22Rv1 (cell line): Measurements from ENCODE around the gene TRIM72.

ENCODE experiments used
- H3K27ac ChIP-seq: fragments of 450-650 bp; 2 replicates; pipeline ENCODE4 v1.5.1; 2017
- ZFX ChIP-seq: fragments of 450-650 bp; IDR thresholded peaks from 2 replicates; pipeline ENCODE4 v1.6.1; 2017; ENCODE audit warnings: antibody characterized with exemption, borderline replicate concordance
- TF ChIP-seq, protein P1 (sequence below): fragments of 450-650 bp; IDR thresholded peaks from 2 replicates; pipeline ENCODE4 v1.5.1; 2017; ENCODE audit warnings: mild to moderate bottlenecking

The TRIM72 gene

DNA sequence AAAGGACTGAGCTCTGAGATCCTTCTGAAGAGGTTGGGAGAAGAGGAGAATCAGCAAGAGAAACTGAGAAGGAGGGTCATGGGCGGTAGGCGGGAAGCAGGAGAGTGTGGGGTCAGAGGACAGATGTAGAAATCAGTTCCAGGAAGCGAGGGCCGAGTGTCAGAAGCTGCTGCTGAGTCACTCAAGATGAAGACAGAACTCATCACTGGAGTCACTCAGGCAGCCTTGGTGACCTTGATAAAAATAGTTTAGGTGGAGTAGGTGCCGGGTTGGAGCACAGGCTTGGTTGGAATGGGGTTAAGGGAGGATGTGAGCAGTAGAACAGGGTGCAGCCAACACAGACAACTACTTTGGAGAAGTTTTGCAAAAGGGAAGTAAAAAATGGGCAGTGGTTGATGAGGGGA, 39.7 kb downstream of the TRIM72 start:
- TF ChIP-seq ZFX, result no peak
- TF ChIP-seq, protein P1, sequence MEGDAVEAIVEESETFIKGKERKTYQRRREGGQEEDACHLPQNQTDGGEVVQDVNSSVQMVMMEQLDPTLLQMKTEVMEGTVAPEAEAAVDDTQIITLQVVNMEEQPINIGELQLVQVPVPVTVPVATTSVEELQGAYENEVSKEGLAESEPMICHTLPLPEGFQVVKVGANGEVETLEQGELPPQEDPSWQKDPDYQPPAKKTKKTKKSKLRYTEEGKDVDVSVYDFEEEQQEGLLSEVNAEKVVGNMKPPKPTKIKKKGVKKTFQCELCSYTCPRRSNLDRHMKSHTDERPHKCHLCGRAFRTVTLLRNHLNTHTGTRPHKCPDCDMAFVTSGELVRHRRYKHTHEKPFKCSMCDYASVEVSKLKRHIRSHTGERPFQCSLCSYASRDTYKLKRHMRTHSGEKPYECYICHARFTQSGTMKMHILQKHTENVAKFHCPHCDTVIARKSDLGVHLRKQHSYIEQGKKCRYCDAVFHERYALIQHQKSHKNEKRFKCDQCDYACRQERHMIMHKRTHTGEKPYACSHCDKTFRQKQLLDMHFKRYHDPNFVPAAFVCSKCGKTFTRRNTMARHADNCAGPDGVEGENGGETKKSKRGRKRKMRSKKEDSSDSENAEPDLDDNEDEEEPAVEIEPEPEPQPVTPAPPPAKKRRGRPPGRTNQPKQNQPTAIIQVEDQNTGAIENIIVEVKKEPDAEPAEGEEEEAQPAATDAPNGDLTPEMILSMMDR, result no peak
- H3K27ac ChIP-seq, result no peak overlapping the region

DNA sequence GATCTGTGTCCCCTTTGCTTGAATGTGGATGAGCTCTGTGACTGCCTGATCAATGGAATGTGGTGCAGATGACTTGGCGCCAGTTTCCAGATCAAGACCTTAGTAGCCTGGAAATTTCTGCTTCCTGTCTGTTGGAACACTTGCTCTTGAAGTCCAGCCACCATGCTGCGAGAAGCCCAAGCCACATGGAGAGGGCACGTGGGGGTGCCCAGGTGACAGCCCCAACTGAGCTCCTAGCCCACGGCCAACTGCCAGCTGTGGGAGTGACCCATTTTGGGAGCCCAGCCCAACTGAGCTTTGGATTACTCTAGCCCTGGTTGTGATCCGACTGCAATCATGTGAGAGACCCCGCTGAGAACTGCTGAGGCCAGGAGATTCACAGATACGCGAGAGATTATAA, 42.5 kb downstream of the TRIM72 start:
- no peak overlapping the region for H3K27ac ChIP-seq
- TF ChIP-seq ZFX, result no peak
- TF ChIP-seq, protein P1, result no peak

- H3K27ac ChIP-seq, result no peak overlapping the region
- TF ChIP-seq, protein P1, result no peak
- no peak for TF ChIP-seq ZFX
Measured at GRCh38 chr16:31258366-31258765, 44.4 kb downstream of the TRIM72 start.

DNA sequence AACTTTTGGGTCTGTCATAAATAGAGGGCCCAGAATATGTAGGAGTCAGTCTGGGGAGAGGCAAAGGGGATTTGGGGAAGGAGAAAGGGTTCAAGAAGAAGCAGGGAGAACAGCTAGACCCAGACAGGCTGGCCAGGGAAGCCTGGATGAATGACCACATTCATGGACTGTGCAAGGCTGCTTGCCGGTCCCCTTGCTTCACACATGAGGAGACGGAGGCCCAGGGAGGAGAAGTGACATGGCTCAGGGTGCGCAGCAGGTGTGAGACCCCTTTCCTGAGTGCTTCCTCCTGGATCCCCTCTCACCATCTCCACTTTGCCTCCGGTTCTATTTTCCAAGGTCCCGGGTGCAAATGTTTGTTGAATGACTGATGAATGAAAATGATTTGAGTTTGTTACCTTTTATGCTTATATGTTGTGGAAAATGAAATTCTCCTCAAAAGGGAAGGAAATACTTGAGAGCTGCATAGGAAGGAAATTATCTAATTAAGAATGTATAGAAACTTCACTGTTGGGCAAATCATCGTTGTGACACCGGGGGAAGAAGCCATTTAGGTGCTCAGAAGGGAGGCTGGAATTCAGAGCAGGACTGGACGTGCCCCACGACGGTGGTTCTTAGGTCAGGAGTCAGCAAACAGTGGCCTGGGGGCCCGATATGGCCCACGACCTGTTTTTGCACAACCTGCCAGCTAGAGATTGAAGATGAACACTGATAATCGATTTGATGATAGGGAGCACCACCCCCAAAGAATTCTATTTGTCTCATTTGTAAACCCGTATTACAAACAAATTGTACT, 46.4 kb downstream of the TRIM72 start:
- TF ChIP-seq ZFX, result no peak
- TF ChIP-seq, protein P1, result no peak
- H3K27ac ChIP-seq, result no peak overlapping the region

DNA sequence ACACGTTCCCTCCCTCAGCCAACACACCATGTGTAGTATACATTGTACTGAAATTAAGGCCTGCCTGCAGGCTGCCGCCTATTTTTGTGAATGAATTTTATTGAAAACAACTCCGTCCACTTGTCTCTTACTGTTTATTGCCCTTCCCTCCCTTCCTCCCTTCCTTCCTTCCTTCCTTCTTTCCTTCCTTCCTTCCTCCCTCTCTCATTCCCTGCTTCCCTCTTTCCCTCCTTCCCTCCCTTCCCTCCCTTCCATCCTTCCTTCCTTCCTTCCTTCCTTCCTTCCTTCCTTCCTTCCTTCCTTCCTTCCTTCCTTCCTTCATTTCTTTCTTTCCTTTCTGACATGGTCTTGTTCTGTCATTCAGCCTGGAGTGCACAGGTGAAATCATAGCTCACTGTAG, 48.2 kb downstream of the TRIM72 start:
- H3K27ac ChIP-seq, result no peak overlapping the region
- TF ChIP-seq, protein P1, result no peak
- no peak for TF ChIP-seq ZFX

DNA sequence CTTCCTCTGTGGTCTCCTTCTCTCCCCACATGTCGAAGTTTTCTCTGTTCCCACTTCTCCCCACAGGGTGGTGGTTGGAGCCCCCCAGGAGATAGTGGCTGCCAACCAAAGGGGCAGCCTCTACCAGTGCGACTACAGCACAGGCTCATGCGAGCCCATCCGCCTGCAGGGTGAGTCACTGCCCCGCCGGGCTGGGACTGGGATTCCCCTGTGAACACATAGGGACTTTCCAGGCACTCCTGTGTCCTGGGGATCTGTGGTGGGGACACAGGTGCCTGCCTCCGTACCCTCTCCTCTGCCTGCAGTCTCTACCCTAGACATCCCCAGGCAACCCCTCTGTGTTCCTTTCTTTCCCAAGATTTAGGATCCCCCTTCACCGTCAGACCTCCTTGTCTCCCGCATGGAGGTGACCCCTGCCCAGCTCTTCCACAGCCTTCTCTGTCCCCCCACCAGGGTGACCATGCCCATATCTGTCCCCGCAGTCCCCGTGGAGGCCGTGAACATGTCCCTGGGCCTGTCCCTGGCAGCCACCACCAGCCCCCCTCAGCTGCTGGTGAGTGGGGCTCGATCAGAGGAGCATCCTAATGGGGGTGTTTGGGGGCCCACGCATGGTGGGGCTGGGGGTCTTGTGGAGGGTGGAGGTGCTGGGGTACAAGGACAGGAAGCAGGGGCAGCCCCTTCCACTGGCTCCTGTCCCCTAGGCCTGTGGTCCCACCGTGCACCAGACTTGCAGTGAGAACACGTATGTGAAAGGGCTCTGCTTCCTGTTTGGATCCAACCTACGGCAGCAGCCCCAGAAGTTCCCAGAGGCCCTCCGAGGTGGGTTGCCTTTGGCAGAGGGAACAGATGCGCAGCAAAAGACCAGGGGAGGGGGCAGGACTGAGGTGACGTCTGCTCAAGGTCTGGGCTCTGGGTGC, 51.7 kb downstream of the TRIM72 start:
- H3K27ac ChIP-seq, result no peak overlapping the region
- TF ChIP-seq, protein P1, result no peak
- TF ChIP-seq ZFX, result no peak
